Measurements from ENCODE around the gene FZR1. TPM values are rescaled to one million over a fixed set of nuclear protein-coding genes. Genes with fewer than 3 reads are reported as not detected.

FZR1 gene
- total and polyA plus RNA-seq, 9 of the 15 experiments (the other 6 are each of a cell fraction or from before 2014, with no cell fraction given) = 0.18 to 48.0 (median 22.2) TPM

DNA sequence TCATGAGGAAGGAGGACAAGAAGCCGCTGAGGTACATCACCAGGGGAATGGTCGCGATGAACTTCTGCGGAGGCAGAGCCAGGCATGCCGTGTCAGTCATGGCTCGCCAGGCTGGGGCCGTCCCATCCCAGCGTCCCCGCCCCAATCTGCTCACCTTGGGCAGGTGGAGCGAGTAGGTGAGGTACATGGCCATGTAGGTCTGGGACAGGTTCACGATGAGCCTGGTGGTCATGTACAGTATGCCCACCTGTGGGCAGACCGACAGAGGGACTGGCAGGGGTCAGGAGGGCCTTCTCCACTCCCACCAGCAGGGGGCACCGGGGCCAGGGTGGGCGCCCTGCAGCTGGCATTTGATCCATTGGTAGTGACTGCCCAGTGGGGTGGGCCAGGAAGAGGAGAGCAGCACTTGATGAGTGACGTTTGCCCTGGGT is 41.2 kb downstream of the FZR1 start:
- H3K27me3 ChIP-seq (ENCODE audit: control insufficient read depth in 2 of 2, insufficient read depth in 2 of 2, low read length in 2 of 2) = no peaks in the 10 kb centered on the region
- no TSS peak for BruUV-seq (replicated peaks)
- ChIA-PET POLR2A (interaction anchor here (2.4 kb wide), 1 partner anchor 10 kb away, joined by 9 read pairs; the partner anchor contains the start of gene MFSD12), CTCF (ENCODE audit: low intra/inter-chr PET ratio) (no interaction called here)
- H3K27ac ChIP-seq (ENCODE audit: extremely low read depth, low read depth, low read length) = no peak overlapping the region
- H3K9me3 ChIP-seq (replicated peaks; ENCODE audit: control insufficient read depth, insufficient read depth, low read depth, low read length) = no peaks in the 10 kb centered on the region
- no peak for FAIRE-seq
- peak in 1 of 4 experiments; percentile 54 for DNase-seq (ENCODE audit: extremely low read depth in 1 of 4, low spot score in 3 of 4)
- ATAC-seq = no peak
- H3K4me2 ChIP-seq (ENCODE audit: insufficient read depth, low read length) = no peak overlapping the region
- peaks cover 5% of the 10 kb centered on the region; the same call in 1 of the 2 replicates for H4K20me1 ChIP-seq (replicated peaks; ENCODE audit: control insufficient read depth, insufficient read depth, low read length)
- H3K4me1 ChIP-seq (replicated peaks in 1 of 2; ENCODE audit: control insufficient read depth in 2 of 2, insufficient read depth in 2 of 2, low read length in 2 of 2) = peaks cover 0 to 64% of the 10 kb centered on the region in 2 experiments; a peak in 3 of 5 replicates
- in situ Hi-C loops (cut with MboI) = no loop called here
- no peak overlapping the region for H3K4me3 ChIP-seq
- no peak overlapping the region for H2AFZ ChIP-seq (ENCODE audit: low read depth, low read length)
- H3K9ac ChIP-seq (ENCODE audit: insufficient read depth in 1 of 2, low read depth in 2 of 2, low read length in 2 of 2) = no peak overlapping the region; a peak in 1 of 4 replicates
- no peaks in the 10 kb centered on the region for H3K9me1 ChIP-seq (ENCODE audit: control insufficient read depth, insufficient read depth, low read length)
- intact Hi-C loops (cut with micrococcal nuclease) = loop anchor here (10.0 kb wide), 1 partner anchor 57 kb away; the partner anchor contains the start of gene TBXA2R
- 87% methylated on average over 9 of the region's 15 CpGs for WGBS (ENCODE audit: insufficient coverage, low coverage, missing lambda C conversion rate)
- no peaks in the 10 kb centered on the region; the same call in 2 of the 3 replicates for H3K79me2 ChIP-seq (ENCODE audit: control insufficient read depth, insufficient read depth, low read length)
- H3K36me3 ChIP-seq (ENCODE audit: control insufficient read depth, insufficient read depth, low read length) = peaks cover 73% of the 10 kb centered on the region; the same call in 2 of the 3 replicates
- TF ChIP-seq, protein P1, sequence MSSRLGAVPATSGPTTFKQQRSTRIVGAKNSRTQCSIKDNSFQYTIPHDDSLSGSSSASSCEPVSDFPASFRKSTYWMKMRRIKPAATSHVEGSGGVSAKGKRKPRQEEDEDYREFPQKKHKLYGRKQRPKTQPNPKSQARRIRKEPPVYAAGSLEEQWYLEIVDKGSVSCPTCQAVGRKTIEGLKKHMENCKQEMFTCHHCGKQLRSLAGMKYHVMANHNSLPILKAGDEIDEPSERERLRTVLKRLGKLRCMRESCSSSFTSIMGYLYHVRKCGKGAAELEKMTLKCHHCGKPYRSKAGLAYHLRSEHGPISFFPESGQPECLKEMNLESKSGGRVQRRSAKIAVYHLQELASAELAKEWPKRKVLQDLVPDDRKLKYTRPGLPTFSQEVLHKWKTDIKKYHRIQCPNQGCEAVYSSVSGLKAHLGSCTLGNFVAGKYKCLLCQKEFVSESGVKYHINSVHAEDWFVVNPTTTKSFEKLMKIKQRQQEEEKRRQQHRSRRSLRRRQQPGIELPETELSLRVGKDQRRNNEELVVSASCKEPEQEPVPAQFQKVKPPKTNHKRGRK (tag; IDR thresholded peaks at IDR 0.05) = no peak
- TF ChIP-seq TCFL5 (CRISPR knock-in tag; conservative IDR thresholded peaks at IDR 0.05) = no peak
- no peak for TF ChIP-seq U2AF2 (optimal IDR thresholded peaks at IDR 0.05; ENCODE audit: low read depth, low read length)
- no peak for TF ChIP-seq RB1 (IDR thresholded peaks at IDR 0.05; ENCODE audit: low read depth)
- peak in 1 of 2 experiments; percentile 51; a peak in 1 of 4 replicates for TF ChIP-seq KDM1A (IDR thresholded peaks at IDR 0.05)
- TF ChIP-seq TRIM24 (IDR thresholded peaks at IDR 0.05) = no peak
- no peak for TF ChIP-seq SRSF3 (IDR thresholded peaks at IDR 0.05; ENCODE audit: insufficient read depth, low read length)
- TF ChIP-seq NFYB (IDR thresholded peaks at IDR 0.05; ENCODE audit: extremely low read depth, insufficient read length) = no peak
- TF ChIP-seq RFX7 (CRISPR knock-in tag; IDR thresholded peaks at IDR 0.05) = no peak
- TF ChIP-seq SMC3 (conservative IDR thresholded peaks at IDR 0.05; ENCODE audit: insufficient read depth, low read depth, low read length) = no peak
- TF ChIP-seq, protein P2, sequence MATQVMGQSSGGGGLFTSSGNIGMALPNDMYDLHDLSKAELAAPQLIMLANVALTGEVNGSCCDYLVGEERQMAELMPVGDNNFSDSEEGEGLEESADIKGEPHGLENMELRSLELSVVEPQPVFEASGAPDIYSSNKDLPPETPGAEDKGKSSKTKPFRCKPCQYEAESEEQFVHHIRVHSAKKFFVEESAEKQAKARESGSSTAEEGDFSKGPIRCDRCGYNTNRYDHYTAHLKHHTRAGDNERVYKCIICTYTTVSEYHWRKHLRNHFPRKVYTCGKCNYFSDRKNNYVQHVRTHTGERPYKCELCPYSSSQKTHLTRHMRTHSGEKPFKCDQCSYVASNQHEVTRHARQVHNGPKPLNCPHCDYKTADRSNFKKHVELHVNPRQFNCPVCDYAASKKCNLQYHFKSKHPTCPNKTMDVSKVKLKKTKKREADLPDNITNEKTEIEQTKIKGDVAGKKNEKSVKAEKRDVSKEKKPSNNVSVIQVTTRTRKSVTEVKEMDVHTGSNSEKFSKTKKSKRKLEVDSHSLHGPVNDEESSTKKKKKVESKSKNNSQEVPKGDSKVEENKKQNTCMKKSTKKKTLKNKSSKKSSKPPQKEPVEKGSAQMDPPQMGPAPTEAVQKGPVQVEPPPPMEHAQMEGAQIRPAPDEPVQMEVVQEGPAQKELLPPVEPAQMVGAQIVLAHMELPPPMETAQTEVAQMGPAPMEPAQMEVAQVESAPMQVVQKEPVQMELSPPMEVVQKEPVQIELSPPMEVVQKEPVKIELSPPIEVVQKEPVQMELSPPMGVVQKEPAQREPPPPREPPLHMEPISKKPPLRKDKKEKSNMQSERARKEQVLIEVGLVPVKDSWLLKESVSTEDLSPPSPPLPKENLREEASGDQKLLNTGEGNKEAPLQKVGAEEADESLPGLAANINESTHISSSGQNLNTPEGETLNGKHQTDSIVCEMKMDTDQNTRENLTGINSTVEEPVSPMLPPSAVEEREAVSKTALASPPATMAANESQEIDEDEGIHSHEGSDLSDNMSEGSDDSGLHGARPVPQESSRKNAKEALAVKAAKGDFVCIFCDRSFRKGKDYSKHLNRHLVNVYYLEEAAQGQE (IDR thresholded peaks at IDR 0.05; ENCODE audit: borderline replicate concordance) = peak; percentile 25; the same call in 1 of the 2 replicates
- TF ChIP-seq, protein P2 (CRISPR knock-in tag; IDR thresholded peaks at IDR 0.05; ENCODE audit: low read depth) = no peak
- TF ChIP-seq RBFOX2 (IDR thresholded peaks at IDR 0.05; ENCODE audit: low read depth, low read length) = peak; percentile 45; the same call in 1 of the 2 replicates
- no peak for TF ChIP-seq NR4A1 (CRISPR knock-in tag; IDR thresholded peaks at IDR 0.05)
- TF ChIP-seq NR4A1 (tag; IDR thresholded peaks at IDR 0.05) = no peak
